Keratinocyte (primary cell): ENCODE data around the gene MANSC4. TPM values are rescaled to one million over a fixed set of nuclear protein-coding genes. Genes with fewer than 3 reads are reported as not detected.

ENCODE experiments used
- DNase-seq: peaks from one replicate; pipeline ENCODE4 v3.0.0-alpha.2; 2011; ENCODE audit warnings: low read depth, missing footprints, low spot score
- FAIRE-seq: peaks from 2 replicates; lab custom pipeline; 2011; peaks lifted over from hg19 to GRCh38; lab: Jason Lieb, UNC
- H2AFZ ChIP-seq: 2 replicates; pipeline ENCODE4 v1.6.0; 2012; ENCODE audit warnings: low read length, control low read depth, inconsistent platforms; ENCODE audit not compliant: control insufficient read depth
- H3K27ac ChIP-seq: 2 replicates; pipeline ENCODE4 v1.5.1; 2011; ENCODE audit warnings: low read length; ENCODE audit not compliant: control insufficient read depth, insufficient read depth
- H3K27me3 ChIP-seq: 3 replicates; pipeline ENCODE4 v1.6.0; 2011; ENCODE audit warnings: low read length; ENCODE audit not compliant: control insufficient read depth, insufficient read depth; ENCODE audit errors: extremely low read depth
- H3K36me3 ChIP-seq, 2 experiments: 2 replicates in 1 of 2; 3 replicates in 1 of 2; pipeline ENCODE4 v1.5.1; 2011; ENCODE audit warnings: low read length in 2 of 2, mild to moderate bottlenecking in 1 of 2; ENCODE audit not compliant: control insufficient read depth in 2 of 2, insufficient read depth in 2 of 2; ENCODE audit errors: extremely low read depth in 1 of 2
- H3K4me1 ChIP-seq: 3 replicates; pipeline ENCODE4 v1.5.1; 2011; ENCODE audit warnings: low read length; ENCODE audit not compliant: control insufficient read depth, insufficient read depth; ENCODE audit errors: extremely low read depth
- H3K4me2 ChIP-seq: 3 replicates; pipeline ENCODE4 v1.6.0; 2011; ENCODE audit warnings: low read depth, low read length; ENCODE audit not compliant: control insufficient read depth, insufficient read depth; ENCODE audit errors: extremely low read depth
- H3K4me3 ChIP-seq, 3 experiments: fragments of 200-600 bp in 1 of 3; sonication (generic) in 1 of 3; 2 replicates in 2 of 3; 3 replicates in 1 of 3; pipeline ENCODE4 v1.5.1; 2011 to 2016; ENCODE audit warnings: low read length in 3 of 3, mild to moderate bottlenecking in 3 of 3, control low read depth in 2 of 3, inconsistent platforms in 1 of 3, low read depth in 1 of 3, mixed read lengths in 1 of 3, mixed run types in 1 of 3, moderate library complexity in 1 of 3; ENCODE audit not compliant: control insufficient read depth in 2 of 3, insufficient read depth in 2 of 3; ENCODE audit errors: extremely low read depth in 1 of 3
- H3K79me2 ChIP-seq: 2 replicates; pipeline ENCODE4 v1.6.0; 2012; ENCODE audit warnings: low read length; ENCODE audit not compliant: control insufficient read depth, insufficient read depth
- H3K9ac ChIP-seq: 3 replicates; pipeline ENCODE4 v1.6.0; 2011; ENCODE audit warnings: low read length; ENCODE audit not compliant: control insufficient read depth, insufficient read depth; ENCODE audit errors: extremely low read depth
- H3K9me1 ChIP-seq: 3 replicates; pipeline ENCODE4 v1.6.0; 2011; ENCODE audit warnings: low read length; ENCODE audit not compliant: control insufficient read depth, insufficient read depth; ENCODE audit errors: extremely low read depth
- H3K9me3 ChIP-seq: 2 replicates; pipeline ENCODE4 v1.5.1; 2012; ENCODE audit warnings: low read depth, low read length; ENCODE audit not compliant: control insufficient read depth
- H4K20me1 ChIP-seq: 3 replicates; pipeline ENCODE4 v1.6.0; 2011; ENCODE audit warnings: low read length; ENCODE audit not compliant: control insufficient read depth, insufficient read depth; ENCODE audit errors: extremely low read depth
- CTCF ChIP-seq, 3 experiments: IDR thresholded peaks in 1 of 3; conservative IDR thresholded peaks in 1 of 3; optimal IDR thresholded peaks in 1 of 3; 2 replicates in 2 of 3; 3 replicates in 1 of 3; pipeline versions ENCODE3 to v1.5.1; 2011; ENCODE audit warnings: low read length in 3 of 3, mild to moderate bottlenecking in 3 of 3, moderate library complexity in 2 of 3, control low read depth in 1 of 3, inconsistent platforms in 1 of 3; ENCODE audit not compliant: insufficient read depth in 2 of 3; ENCODE audit errors: extremely low read depth in 1 of 3
- EZH2 ChIP-seq: IDR thresholded peaks from one replicate; pipeline ENCODE4 v1.6.1; 2012; ENCODE audit warnings: inconsistent platforms, mild to moderate bottlenecking, low read length, moderate library complexity
- dilution Hi-C: fragments of 300-500 bp; cut with MboI; formaldehyde crosslinking; loops from one replicate; pipeline ENCODE4 v1.7.0; 2020; ENCODE audit warnings: low sequenced_read_pairs; ENCODE audit not compliant: extremely low pct_ligation_motif_present
- polyA plus RNA-seq, 5 experiments: library from polyadenylated mRNA; depleted of rRNA in 3 of 5; stranded (reverse) in 3 of 5; stranded (forward) in 1 of 5; unstranded in 1 of 5; fragments of >200 nt; gene quantifications; 1 replicate in 1 of 5; 2 replicates in 3 of 5; 3 replicates in 1 of 5; pipeline versions ENCODE4 v1.2.1 to v1.2.3, GENCODE V29; 2011 to 2012; ENCODE audit warnings: missing spikeins in 2 of 5, low read depth in 1 of 5, low replicate concordance in 1 of 5

The MANSC4 gene
- polyA plus RNA-seq, 1 donor (not counting 4 experiments of a cell fraction or from before 2014, with no cell fraction given): 0.67 TPM

GRCh38 chr12:27802511-27802910, 22.5 kb upstream of the MANSC4 start:
- no peak overlapping the region for H3K9ac ChIP-seq
- no peaks in the 10 kb centered on the region for H3K9me1 ChIP-seq
- no peak overlapping the region for H2AFZ ChIP-seq
- TF ChIP-seq CTCF (optimal IDR thresholded peaks at IDR 0.05 in 1 of 3, IDR thresholded peaks at IDR 0.05 in 1 of 3, conservative IDR thresholded peaks at IDR 0.05 in 1 of 3; ENCODE audit: extremely low read depth in 1 of 3, insufficient read depth in 2 of 3, low read length in 3 of 3): no peak
- no peak for TF ChIP-seq EZH2
- dilution Hi-C loops: no loop called here
- H3K4me2 ChIP-seq: no peak overlapping the region
- peaks cover 7% of the 10 kb centered on the region in 2 experiments for H3K36me3 ChIP-seq
- no peaks in the 10 kb centered on the region for H3K4me1 ChIP-seq
- no peaks in the 10 kb centered on the region for H3K9me3 ChIP-seq
- no peaks in the 10 kb centered on the region for H3K27me3 ChIP-seq
- FAIRE-seq (no peak), DNase-seq (no peak)
- H3K27ac ChIP-seq: no peak overlapping the region
- no peak overlapping the region for H3K4me3 ChIP-seq
- no peaks in the 10 kb centered on the region for H4K20me1 ChIP-seq
- no peaks in the 10 kb centered on the region for H3K79me2 ChIP-seq

GRCh38 chr12:27801630-27802029, 21.6 kb upstream of the MANSC4 start:
- dilution Hi-C loops: no loop called here
- TF ChIP-seq EZH2 (no peak), CTCF (optimal IDR thresholded peaks at IDR 0.05 in 1 of 3, IDR thresholded peaks at IDR 0.05 in 1 of 3, conservative IDR thresholded peaks at IDR 0.05 in 1 of 3; ENCODE audit: extremely low read depth in 1 of 3, insufficient read depth in 2 of 3, low read length in 3 of 3) (no peak)
- DNase-seq (no peak), FAIRE-seq (no peak)
- Histone ChIP-seq H3K9ac (no peak overlapping the region), H3K27ac (no peak overlapping the region), H3K27me3 (no peaks in the 10 kb centered on the region), H3K4me2 (no peak overlapping the region), H3K79me2 (no peaks in the 10 kb centered on the region), H2AFZ (no peak overlapping the region), H3K9me3 (no peaks in the 10 kb centered on the region), H4K20me1 (no peaks in the 10 kb centered on the region), H3K4me3 (no peak overlapping the region), H3K9me1 (no peaks in the 10 kb centered on the region), H3K36me3 (peaks cover 8 to 12% of the 10 kb centered on the region in 2 experiments), H3K4me1 (no peaks in the 10 kb centered on the region)
